Limb (tissue), 2 donors: ENCODE data around the gene CPSF3.

ENCODE experiments used
- DNase-seq, 2 donors: peaks; one replicate each; pipeline ENCODE4 v3.0.0-alpha.2; 2016; ENCODE audit errors: extremely low spot score in 2 of 2

CPSF3 gene

GRCh38 chr2:9423100-9423921 is at the start of gene CPSF3, which contains the start of gene ITGB1BP1:
CPSF3 (plus strand) TSS chr2:9423654; CDS start chr2:9423774, 120 bp downstream.
ITGB1BP1 (minus strand) TSS chr2:9423528; CDS start chr2:9418697, 4,831 bp downstream.
- DNase-seq, result peak; percentile 98 to 99

- DNase-seq, result no peak
Measured at GRCh38 chr2:9374071-9374730, 49.3 kb upstream of the CPSF3 start.

- no peak for DNase-seq
Measured at GRCh38 chr2:9375857-9376428, 47.5 kb upstream of the CPSF3 start.

GRCh38 chr2:9377461-9378097 is 45.9 kb upstream of the CPSF3 start:
- no peak for DNase-seq

- no peak for DNase-seq
Measured at GRCh38 chr2:9378433-9379390, 44.7 kb upstream of the CPSF3 start.

GRCh38 chr2:9379391-9379755 is 44.1 kb upstream of the CPSF3 start:
- DNase-seq, result no peak

GRCh38 chr2:9380702-9381628 is 42.5 kb upstream of the CPSF3 start:
- DNase-seq, result peak in 1 of 2 donors; percentile 10

- no peak for DNase-seq
Measured at GRCh38 chr2:9382604-9383235, 40.7 kb upstream of the CPSF3 start.

- DNase-seq, result peak in 1 of 2 donors; percentile 2
Measured at GRCh38 chr2:9384521-9384920, 38.9 kb upstream of the CPSF3 start.

GRCh38 chr2:9385841-9386240 is 37.6 kb upstream of the CPSF3 start:
- DNase-seq, result no peak

GRCh38 chr2:9388199-9388681 is 35.2 kb upstream of the CPSF3 start:
- DNase-seq, result peak in 1 of 2 donors; percentile 12

GRCh38 chr2:9388950-9389911 is 34.2 kb upstream of the CPSF3 start:
- DNase-seq, result no peak

- DNase-seq, result no peak
Measured at GRCh38 chr2:9390151-9390850, 33.2 kb upstream of the CPSF3 start.

GRCh38 chr2:9390991-9391390 is 32.5 kb upstream of the CPSF3 start:
- DNase-seq, result no peak

- no peak for DNase-seq
Measured at GRCh38 chr2:9391961-9392720, 31.3 kb upstream of the CPSF3 start.
